ENCODE data around the gene EPS15.

EPS15 gene

DNA sequence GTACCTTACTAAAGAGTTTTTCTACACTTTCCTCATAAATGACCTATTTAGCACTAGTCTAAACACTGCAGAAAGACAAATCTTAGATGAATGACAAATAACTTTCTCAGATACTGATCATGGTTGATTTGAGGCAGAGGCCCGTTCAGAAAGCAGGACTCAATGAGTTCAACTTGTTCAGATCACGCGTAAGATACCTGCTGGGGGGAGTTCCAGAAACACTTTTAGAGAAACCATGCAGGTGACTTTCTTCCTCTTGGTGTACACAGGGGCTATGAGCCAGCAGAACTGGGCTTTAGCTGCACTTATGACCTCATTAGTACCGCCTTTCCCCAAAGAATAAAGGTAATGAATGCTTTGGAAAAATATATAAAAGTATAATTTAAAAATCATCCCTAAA is 149.9 kb downstream of the EPS15 start:
- TF ChIP-seq, protein P1, sequence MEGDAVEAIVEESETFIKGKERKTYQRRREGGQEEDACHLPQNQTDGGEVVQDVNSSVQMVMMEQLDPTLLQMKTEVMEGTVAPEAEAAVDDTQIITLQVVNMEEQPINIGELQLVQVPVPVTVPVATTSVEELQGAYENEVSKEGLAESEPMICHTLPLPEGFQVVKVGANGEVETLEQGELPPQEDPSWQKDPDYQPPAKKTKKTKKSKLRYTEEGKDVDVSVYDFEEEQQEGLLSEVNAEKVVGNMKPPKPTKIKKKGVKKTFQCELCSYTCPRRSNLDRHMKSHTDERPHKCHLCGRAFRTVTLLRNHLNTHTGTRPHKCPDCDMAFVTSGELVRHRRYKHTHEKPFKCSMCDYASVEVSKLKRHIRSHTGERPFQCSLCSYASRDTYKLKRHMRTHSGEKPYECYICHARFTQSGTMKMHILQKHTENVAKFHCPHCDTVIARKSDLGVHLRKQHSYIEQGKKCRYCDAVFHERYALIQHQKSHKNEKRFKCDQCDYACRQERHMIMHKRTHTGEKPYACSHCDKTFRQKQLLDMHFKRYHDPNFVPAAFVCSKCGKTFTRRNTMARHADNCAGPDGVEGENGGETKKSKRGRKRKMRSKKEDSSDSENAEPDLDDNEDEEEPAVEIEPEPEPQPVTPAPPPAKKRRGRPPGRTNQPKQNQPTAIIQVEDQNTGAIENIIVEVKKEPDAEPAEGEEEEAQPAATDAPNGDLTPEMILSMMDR (IDR thresholded peaks at IDR 0.05; ENCODE audit: low read depth, low read length, missing control alignments): no peak
- no peak overlapping the region for H3K4me3 ChIP-seq (ENCODE audit: low read depth, low read length)
- no peak for DNase-seq
- in situ Hi-C loops (cut with HindIII; ENCODE audit: low pct_ligation_motif_present, low sequenced_read_pairs): no loop called here
- no peaks in the 10 kb centered on the region for H3K27me3 ChIP-seq (replicated peaks)
- peaks cover 13% of the 10 kb centered on the region for H3K36me3 ChIP-seq (replicated peaks)
- H3K27ac ChIP-seq: no peak overlapping the region

DNA sequence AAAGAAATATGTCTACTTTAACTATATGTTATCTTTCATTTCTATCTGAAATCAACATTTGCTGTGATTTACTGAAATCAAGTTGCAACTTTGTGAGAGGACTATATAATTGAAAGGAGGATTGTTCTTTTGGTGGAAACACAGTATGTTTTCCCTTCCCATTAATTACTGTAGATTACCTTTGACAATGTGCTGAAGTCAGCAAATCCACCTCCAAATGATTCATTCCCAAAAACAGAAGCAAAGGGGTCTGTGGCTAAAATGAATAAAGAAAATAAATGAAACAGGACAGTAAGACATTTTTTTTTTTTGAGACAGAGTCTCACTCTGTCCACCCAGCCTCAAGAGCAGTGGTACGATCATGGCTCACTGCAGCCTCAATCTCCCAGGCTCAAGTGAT is 153.3 kb downstream of the EPS15 start:
- H3K36me3 ChIP-seq (replicated peaks): peaks cover 5% of the 10 kb centered on the region
- no peak overlapping the region for H3K27ac ChIP-seq
- H3K4me3 ChIP-seq (ENCODE audit: low read depth, low read length): no peak overlapping the region
- H3K27me3 ChIP-seq (replicated peaks): no peaks in the 10 kb centered on the region
- DNase-seq: no peak
- TF ChIP-seq, protein P1 (IDR thresholded peaks at IDR 0.05; ENCODE audit: low read depth, low read length, missing control alignments): no peak
- in situ Hi-C loops (cut with HindIII; ENCODE audit: low pct_ligation_motif_present, low sequenced_read_pairs): no loop called here

DNA sequence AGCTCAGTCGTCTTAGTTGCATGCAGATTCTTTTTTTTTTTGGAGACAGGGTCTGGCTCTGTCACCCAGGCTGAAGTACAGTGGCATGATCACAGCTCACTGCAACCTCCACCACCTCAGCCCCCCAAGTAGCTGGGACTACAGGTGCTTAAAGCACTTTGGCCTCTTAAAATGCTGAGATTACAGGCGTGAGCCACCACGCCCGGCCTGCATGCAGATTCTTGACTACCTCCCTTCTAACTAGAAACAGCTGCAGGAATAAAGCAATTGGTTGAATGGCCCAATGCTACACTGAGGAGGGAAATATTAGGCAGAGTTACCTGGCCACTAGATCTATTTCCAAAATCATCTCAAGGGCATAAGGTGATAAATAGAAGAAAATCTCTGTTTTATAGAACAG is 159.2 kb downstream of the EPS15 start:
- no peak for DNase-seq
- in situ Hi-C loops (cut with HindIII; ENCODE audit: low pct_ligation_motif_present, low sequenced_read_pairs): no loop called here
- no peak overlapping the region for H3K27ac ChIP-seq
- H3K36me3 ChIP-seq (replicated peaks): peaks cover 2% of the 10 kb centered on the region
- H3K27me3 ChIP-seq (replicated peaks): no peaks in the 10 kb centered on the region
- H3K4me3 ChIP-seq (ENCODE audit: low read depth, low read length): no peak overlapping the region
- TF ChIP-seq, protein P1 (IDR thresholded peaks at IDR 0.05; ENCODE audit: low read depth, low read length, missing control alignments): no peak

DNA sequence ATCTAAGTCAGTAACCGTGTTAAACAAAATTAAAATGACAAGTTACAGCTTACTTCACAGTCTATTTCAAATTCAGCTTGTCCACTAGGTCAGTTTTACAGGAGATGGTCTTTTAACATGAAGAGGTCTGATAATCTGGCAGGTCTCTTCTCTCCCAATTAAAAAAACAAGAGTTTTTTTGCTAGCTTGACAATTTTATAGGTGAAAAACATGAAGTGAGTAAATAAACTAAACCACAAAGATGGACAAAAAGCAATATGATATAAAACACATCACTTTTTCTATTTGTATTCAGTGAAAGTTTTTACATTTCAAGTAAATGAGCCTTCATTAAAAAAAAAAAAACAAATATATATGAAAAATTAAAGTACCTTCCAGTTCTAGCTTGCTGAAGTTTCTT is 163.7 kb downstream of the EPS15 start:
- H3K36me3 ChIP-seq (replicated peaks): peaks cover 6% of the 10 kb centered on the region
- in situ Hi-C loops (cut with HindIII; ENCODE audit: low pct_ligation_motif_present, low sequenced_read_pairs): no loop called here
- TF ChIP-seq, protein P1 (IDR thresholded peaks at IDR 0.05; ENCODE audit: low read depth, low read length, missing control alignments): no peak
- no peak overlapping the region for H3K4me3 ChIP-seq (ENCODE audit: low read depth, low read length)
- no peak for DNase-seq
- H3K27ac ChIP-seq: no peak overlapping the region
- no peaks in the 10 kb centered on the region for H3K27me3 ChIP-seq (replicated peaks)

DNA sequence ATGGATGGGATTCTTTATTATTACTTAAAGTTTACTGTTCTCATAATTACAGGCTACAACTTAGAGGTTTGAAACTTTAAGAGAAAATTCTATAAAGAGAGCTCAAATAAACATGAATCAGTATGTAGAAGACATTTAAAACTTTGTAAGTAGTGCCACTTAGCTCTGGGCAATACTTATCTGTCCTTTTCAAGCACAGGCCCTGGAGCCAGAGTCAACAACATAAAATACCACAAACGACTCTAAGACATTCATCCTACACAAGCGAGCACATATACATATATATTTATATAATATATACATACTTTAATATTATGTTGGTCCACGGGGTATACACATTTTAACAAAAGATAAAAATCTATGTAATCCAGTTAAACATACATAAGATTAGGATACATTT is 164.7 kb downstream of the EPS15 start:
- TF ChIP-seq, protein P1 (IDR thresholded peaks at IDR 0.05; ENCODE audit: low read depth, low read length, missing control alignments): no peak
- in situ Hi-C loops (cut with HindIII; ENCODE audit: low pct_ligation_motif_present, low sequenced_read_pairs): no loop called here
- DNase-seq: no peak
- Histone ChIP-seq H3K27ac (no peak overlapping the region), H3K4me3 (ENCODE audit: low read depth, low read length) (no peak overlapping the region), H3K36me3 (replicated peaks) (peaks cover 6% of the 10 kb centered on the region), H3K27me3 (replicated peaks) (no peaks in the 10 kb centered on the region)

DNA sequence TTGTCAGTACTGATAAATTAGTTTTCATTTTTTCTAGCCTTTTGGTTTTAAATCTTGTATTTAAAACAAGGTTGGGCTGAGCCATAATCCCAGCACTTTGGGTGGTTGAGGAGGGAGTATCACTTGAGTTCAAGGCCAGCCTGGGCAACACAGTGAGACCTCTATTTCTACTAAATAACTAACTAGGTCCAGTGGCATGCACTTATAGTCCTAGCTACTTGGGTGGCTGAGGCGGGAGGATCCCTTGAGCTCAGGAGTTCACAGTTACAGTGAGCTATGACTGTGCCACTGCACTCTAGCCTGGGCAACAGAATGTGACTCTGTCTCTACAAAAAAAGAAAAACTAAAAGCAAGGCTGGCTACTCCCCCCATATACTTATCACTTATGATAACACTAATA is 167.2 kb downstream of the EPS15 start:
- no peak for DNase-seq
- no peak overlapping the region for H3K27ac ChIP-seq
- peaks cover 6% of the 10 kb centered on the region for H3K36me3 ChIP-seq (replicated peaks)
- TF ChIP-seq, protein P1 (IDR thresholded peaks at IDR 0.05; ENCODE audit: low read depth, low read length, missing control alignments): no peak
- no peak overlapping the region for H3K4me3 ChIP-seq (ENCODE audit: low read depth, low read length)
- in situ Hi-C loops (cut with HindIII; ENCODE audit: low pct_ligation_motif_present, low sequenced_read_pairs): no loop called here
- H3K27me3 ChIP-seq (replicated peaks): no peaks in the 10 kb centered on the region

All from brain microvascular endothelial cell (primary cell).